NCI-H1105 (cell line): Measurements from ENCODE around the gene HID1.

Source experiments
- DNase-seq: peaks from one replicate; lab custom pipeline; 2025; lab: John Stamatoyannopoulos, UW

Gene HID1

DNA sequence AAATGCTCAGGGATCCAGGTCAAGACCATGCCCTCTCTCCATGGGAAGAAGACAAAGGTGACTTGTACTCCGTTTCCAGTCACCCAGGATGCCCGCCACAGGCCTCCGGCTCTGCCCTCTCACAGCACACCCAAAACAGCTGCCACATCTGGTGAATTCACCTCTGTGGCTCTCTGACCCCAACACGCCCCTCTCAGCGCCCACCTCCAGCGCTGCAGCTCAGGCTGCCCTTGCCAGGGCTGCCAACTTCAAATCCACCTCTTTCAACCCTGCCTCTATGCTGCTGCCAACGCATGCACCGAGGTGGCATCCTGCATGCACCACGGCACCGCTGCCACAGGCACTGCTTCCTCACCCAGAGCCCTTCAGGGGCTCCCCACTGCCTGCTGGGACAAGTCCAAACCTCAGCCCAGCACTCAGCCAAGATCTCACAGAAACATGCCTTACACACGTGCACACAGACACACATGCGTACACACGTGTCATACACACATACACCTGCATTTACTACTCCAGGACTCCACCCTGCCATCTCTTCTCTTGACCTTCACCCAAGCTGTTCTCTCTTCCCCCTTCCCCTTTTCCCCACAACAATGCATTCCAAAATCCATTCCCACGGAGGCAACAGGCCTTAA, 7.5 kb downstream of the HID1 start:
- DNase-seq: no peak

GRCh38 chr17:74964246-74964761, 8.3 kb downstream of the HID1 start:
- no peak for DNase-seq

GRCh38 chr17:74963656-74964055, 8.9 kb downstream of the HID1 start:
- no peak for DNase-seq

DNA sequence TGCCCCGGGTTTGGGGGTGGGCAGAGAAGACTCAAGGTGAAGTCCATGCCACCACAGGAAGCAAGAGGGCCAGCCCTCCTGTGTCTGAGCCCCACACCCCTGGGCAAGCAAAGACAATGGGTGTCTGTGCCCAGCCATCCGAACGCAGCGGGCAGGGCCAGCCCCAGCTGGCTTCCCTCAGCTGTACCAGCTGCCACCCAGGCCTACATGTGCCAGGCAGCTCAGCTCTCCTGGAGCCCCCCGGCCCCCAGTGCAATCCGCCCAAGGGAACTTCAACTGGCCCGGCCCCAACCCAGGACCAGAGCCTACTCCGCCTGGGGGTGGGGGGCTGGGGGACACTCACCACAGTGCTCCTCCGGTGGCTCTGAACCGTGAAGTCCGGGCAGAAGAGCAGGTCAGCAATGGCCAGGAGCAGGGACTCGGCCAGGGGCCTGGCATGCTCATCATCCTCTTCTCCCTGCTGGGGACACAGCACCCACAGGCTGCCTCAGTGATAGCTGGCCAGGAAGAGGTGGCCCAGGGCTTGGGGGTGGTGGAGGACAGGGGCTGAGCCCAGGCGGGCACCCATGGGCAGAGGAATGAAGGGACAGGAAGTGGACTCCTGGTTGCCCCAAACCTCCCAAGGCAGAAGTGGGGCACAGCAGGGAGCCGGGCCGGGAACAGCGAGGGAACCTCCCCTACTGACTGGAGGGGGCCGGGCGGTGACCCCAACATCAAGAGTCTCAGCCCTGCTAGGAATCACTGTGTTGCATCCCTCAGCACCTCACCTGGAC, 9.8 kb downstream of the HID1 start:
- DNase-seq: no peak

DNA sequence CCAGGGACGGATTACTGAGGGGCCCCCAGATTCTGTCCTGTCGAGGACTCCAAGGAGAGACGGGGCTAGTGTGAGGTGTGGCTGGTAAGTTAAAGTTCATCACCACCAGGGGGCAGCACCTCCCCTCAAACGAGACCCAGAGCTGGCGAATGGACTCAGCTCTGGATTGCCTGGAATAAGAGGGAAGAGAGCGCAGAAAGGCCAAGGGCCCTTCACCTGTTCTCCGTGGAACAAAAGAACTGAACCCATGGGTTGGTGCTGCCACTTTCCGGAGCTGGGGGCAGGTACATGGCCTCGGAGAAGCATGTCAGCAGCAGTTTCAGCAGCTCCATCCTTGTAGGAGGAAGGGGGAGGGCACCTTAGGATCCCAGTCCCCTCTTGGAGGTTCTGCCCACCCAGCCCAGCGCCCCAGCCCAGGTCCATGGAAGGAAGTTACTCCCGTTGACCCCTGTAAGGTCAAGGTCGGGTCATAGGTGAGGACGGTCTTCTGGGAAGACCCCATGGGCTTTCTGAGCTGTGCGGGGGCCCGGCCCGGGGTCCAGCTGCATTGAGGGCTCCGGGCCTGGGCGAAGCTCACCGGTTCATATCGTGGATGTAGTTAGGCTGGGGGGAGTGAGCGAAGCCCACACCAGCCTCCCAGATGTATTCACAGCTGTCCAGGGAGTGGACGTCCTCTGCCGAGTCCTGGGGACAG, 10.8 kb downstream of the HID1 start:
- peak; percentile 77 for DNase-seq

GRCh38 chr17:74960570-74961342, 11.8 kb downstream of the HID1 start:
- no peak for DNase-seq

DNA sequence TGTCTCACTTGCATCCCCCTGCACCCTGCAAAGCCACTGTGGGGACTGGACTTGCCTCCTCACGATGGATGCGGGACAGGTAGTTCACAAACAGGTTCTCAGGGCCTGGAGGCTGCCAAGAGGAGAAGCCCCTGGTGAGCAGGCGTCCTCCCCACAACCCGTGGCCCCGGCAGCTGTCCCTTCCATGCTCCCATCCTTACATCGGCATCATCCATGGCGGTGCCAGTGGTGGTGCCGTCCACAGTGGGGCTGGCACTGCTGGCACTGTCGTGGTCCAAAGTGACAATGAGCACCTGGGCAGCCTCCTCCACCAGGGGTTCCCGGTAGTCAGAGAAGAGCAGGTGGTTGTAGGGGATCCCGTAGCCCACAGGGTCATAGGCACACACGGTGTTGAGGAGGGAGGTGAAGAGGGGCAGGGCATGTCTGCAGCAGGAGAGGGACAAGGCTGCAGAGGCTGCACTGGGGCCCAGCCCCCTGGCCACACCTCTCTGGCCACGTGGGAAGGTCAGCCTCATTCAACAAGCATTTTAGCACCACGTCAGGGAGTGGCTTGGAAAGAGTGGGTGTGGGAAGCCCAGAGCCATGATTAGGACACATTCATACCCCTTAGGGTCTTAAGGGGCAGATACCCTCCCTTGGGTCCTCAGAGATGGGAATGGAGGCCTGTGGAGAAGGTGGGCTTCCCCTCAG, 12.6 kb downstream of the HID1 start:
- no peak for DNase-seq

- DNase-seq: peak; percentile 22
Measured at GRCh38 chr17:74957935-74958740, 14.4 kb downstream of the HID1 start.

DNA sequence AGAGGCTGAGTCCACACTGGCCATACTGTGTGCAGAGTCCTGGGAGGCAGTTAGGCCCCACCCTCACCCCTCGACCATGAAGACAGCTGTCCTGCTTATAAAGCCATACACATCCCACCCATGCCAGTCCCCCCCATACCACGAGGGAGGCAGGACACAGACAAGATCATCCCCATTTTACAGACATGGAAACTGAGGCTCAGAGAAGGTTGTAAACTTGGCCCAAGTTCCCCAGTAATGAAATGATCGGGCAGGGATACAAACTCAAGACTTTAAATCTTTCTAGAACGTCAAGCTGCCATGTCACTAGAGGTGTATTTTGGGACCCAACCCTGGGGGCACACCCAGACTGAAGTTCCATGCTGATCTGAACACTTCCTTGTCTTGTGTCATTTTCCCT, 16.5 kb downstream of the HID1 start:
- no peak for DNase-seq

DNA sequence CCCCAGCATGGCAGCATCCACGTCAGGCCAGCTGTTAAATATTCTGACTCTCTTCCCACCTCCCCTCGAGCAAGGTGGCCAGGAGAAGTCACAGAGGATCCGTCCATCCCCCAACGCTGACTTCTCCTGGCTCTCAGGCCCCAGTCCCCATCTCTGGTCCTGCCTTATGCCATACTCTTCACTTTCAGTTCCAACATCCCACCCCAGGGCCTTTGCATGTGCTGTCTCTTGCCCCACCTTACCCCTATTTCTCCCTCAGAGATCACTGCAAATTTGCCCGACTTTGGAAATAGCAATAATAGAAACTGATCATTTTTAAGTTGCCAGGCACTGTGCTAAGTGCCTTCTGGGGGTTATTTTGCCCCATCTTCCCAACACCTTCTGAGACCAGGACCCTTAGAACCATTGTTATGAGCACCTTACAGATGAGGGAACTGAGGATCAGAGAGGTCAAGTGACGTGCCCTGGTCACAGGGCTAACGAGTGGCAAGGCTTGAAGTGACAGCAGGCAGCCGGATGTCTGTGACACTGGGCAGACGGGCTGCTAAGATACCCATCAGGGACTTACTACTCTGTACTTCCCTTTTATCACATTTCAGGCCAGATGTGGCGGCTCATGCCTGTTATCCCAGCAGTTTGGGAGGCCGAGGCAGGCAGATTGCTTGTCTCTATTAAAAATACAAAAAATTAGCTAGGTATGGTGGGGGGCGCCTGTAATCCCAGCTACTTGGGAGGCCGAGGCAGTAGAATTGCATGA, 17.7 kb downstream of the HID1 start:
- DNase-seq: no peak

DNA sequence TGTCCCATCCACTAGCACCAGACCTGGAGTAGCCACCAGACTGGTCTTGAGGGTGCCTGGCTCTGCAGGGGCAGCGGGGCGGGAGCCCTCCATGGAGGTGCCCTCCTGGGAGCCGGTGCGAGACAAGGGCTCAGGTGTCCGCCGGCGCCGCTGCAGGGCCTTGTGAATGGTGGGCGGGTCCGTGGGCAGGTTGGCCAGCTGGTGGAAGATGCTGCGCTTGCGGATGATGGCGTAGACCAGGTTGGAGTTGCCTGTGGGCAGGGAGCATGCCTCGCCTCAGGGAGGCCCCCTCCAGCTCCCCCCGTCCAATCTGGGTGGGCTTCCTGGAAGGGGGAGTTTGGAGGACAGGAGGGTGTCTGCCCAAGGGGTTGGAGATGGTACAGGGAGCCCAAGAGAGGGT, 18.4 kb downstream of the HID1 start:
- DNase-seq: no peak

DNA sequence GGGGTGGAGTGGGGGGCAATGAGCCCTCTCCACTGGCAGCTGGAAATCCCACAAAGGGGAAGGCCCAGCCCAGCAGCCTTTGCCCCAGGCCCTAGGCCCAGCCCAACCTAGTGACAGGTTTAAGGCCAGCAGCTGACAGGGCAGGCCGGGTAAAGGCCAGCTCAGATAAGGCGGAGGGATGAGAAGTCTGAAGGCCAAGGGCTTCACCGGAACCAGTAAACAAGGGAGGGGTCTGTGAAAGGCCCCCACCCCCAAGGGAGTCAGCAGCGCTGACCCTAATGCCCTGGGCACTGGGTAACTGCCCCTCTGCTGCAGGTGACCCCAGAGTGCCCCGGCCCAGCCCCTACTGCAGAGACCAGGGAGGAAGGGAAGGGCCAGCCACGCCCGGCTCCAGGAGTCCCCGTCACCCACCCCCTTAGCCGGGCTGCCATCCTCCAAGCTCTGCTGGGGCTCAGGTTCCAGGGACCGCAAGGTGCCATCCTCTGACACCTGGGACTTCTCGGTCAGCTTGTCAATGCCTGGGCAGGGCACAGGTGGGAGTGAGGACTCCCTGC, 19.3 kb downstream of the HID1 start:
- no peak for DNase-seq

GRCh38 chr17:74952431-74953133, 20.0 kb downstream of the HID1 start:
- DNase-seq: no peak

- no peak for DNase-seq
Measured at GRCh38 chr17:74951680-74952421, 20.7 kb downstream of the HID1 start.

- DNase-seq: no peak
Measured at GRCh38 chr17:74951065-74951464, 21.5 kb downstream of the HID1 start.

DNA sequence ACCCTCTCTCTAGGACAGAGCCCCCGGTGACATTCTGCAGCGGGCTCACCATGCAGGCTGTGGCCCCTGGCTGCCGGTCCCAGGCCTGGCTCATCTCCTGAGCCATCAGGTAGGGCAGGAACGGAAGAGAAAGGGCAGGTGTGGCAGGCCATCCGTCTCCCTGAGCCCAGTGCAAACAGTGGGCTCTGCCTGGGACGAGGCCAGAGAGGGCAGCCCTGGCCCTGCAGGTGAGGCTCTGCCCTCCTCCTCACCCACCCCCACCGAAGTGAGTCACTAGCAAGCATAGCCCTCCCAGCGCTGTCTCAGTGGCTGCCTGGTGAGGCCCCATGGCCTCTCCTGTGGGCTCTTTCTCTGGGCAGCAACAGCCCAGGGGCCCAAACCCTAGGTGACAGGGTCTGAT, 22.4 kb downstream of the HID1 start:
- no peak for DNase-seq

GRCh38 chr17:74949455-74950115, 23.0 kb downstream of the HID1 start:
- DNase-seq: no peak
